GM12872 (cell line): Measurements from ENCODE around the gene RIMBP2.

Experiments
- CTCF ChIP-seq: IDR thresholded peaks from 3 replicates; pipeline ENCODE4 v1.5.1; 2011; ENCODE audit warnings: low read depth, mild to moderate bottlenecking, low read length, moderate library complexity; ENCODE audit not compliant: insufficient read depth

The RIMBP2 gene

GRCh38 chr12:130347588-130347987 lies 368.5 kb downstream of the RIMBP2 start:
- no peak for TF ChIP-seq CTCF
